H1 (cell line): ENCODE results near the gene VSIG10L2. TPM values are rescaled to one million over a fixed set of nuclear protein-coding genes. Genes with fewer than 3 reads are reported as not detected.

Experiments used
- CTCF ChIA-PET: fragments of 300-600 bp; sonication (Branson Sonifier 250); formaldehyde crosslinking; loops from one replicate; lab custom pipeline; 2021; ENCODE audit not compliant: partially characterized antibody; lab: Charles Lee
- POLR2A ChIA-PET: fragments of 300-600 bp; sonication (Branson Sonifier 250); formaldehyde crosslinking; loops from one replicate; lab custom pipeline; 2021; ENCODE audit warnings: inconsistent platforms; ENCODE audit not compliant: partially characterized antibody; lab: Charles Lee
- DNase-seq, 2 experiments: peaks; one replicate each; pipeline versions ENCODE4 v3.0.0 to v3.0.0-alpha.2; 2010 to 2022; ENCODE audit warnings: low spot score in 2 of 2, low read depth in 1 of 2, mixed read lengths in 1 of 2
- FAIRE-seq: peaks from 2 replicates; lab custom pipeline; 2011; peaks lifted over from hg19 to GRCh38; lab: Jason Lieb, UNC
- H2AFZ ChIP-seq: 2 replicates; pipeline ENCODE4 v1.8.1; 2012; ENCODE audit warnings: low read length, inconsistent platforms
- H2AK5ac ChIP-seq: 2 replicates; pipeline ENCODE4 v1.6.1; 2013; ENCODE audit warnings: low read depth, low read length
- H2BK120ac ChIP-seq: replicated peaks from 2 replicates; pipeline ENCODE3; 2013; ENCODE audit warnings: low read depth, low read length, inconsistent platforms
- H2BK12ac ChIP-seq: 2 replicates; pipeline ENCODE4 v1.6.1; 2013; ENCODE audit warnings: low read depth, low read length
- H2BK15ac ChIP-seq: 2 replicates; pipeline ENCODE4 v1.6.1; 2013; ENCODE audit warnings: low read length
- H2BK20ac ChIP-seq: 2 replicates; pipeline ENCODE4 v1.6.1; 2013; ENCODE audit warnings: low read length
- H2BK5ac ChIP-seq: 2 replicates; pipeline ENCODE4 v1.6.1; 2013; ENCODE audit warnings: low read depth, low read length
- H3K14ac ChIP-seq: 2 replicates; pipeline ENCODE4 v1.6.1; 2013; ENCODE audit warnings: inconsistent platforms; ENCODE audit not compliant: insufficient read length
- H3K18ac ChIP-seq: 2 replicates; pipeline ENCODE4 v1.6.1; 2013; ENCODE audit warnings: low read length; ENCODE audit errors: extremely low read depth
- H3K23ac ChIP-seq: 2 replicates; pipeline ENCODE4 v1.6.1; 2013; ENCODE audit warnings: inconsistent platforms; ENCODE audit not compliant: insufficient read length
- H3K23me2 ChIP-seq: 2 replicates; pipeline ENCODE4 v1.6.1; 2013; ENCODE audit warnings: low read depth, low read length
- H3K27ac ChIP-seq: 2 replicates; pipeline ENCODE4 v1.6.1; 2011; ENCODE audit warnings: low read depth, low read length, inconsistent platforms
- H3K27me3 ChIP-seq, 4 experiments: replicated peaks in 1 of 4; 1 replicate in 1 of 4; 2 replicates in 3 of 4; pipeline versions ENCODE4 v1.6.1 to v1.8.1; 2011 to 2013; ENCODE audit warnings: low read length in 3 of 4, mild to moderate bottlenecking in 3 of 4, inconsistent platforms in 2 of 4, mixed read lengths in 2 of 4, moderate library complexity in 1 of 4; ENCODE audit not compliant: control insufficient read depth in 3 of 4, insufficient read depth in 3 of 4; ENCODE audit errors: extremely low read depth in 1 of 4
- H3K36me3 ChIP-seq, 4 experiments: 2 replicates each; pipeline versions ENCODE4 v1.6.1 to v1.8.1; 2011 to 2013; ENCODE audit warnings: mild to moderate bottlenecking in 4 of 4, low read length in 3 of 4, moderate library complexity in 2 of 4, control low read depth in 1 of 4, inconsistent platforms in 1 of 4; ENCODE audit not compliant: insufficient read depth in 4 of 4, control insufficient read depth in 2 of 4
- H3K4ac ChIP-seq: replicated peaks from 2 replicates; pipeline ENCODE3; 2013; ENCODE audit warnings: low read length, low read depth, mixed read lengths, inconsistent platforms; ENCODE audit not compliant: insufficient read length
- H3K4me1 ChIP-seq, 4 experiments: replicated peaks in 1 of 4; 1 replicate in 1 of 4; 2 replicates in 3 of 4; pipeline versions ENCODE4 v1.6.1 to v1.8.1; 2011 to 2013; ENCODE audit warnings: low read length in 3 of 4, inconsistent platforms in 2 of 4, mixed read lengths in 1 of 4; ENCODE audit not compliant: insufficient read depth in 4 of 4, control insufficient read depth in 3 of 4
- H3K4me2 ChIP-seq, 2 experiments: 2 replicates each; pipeline versions ENCODE4 v1.6.1 to v1.8.1; 2011 to 2013; ENCODE audit warnings: low read depth in 2 of 2, low read length in 2 of 2, control low read depth in 1 of 2, inconsistent platforms in 1 of 2, mild to moderate bottlenecking in 1 of 2; ENCODE audit not compliant: insufficient read depth in 1 of 2
- H3K4me3 ChIP-seq, 4 experiments: fragments of 200-600, 300-600 bp in 1 of 4; sonication (generic), shearing (Covaris generic), sonication (Bioruptor Twin) in 1 of 4; 2 replicates each; pipeline versions ENCODE4 v1.5.1 to v1.8.1; 2011 to 2016; ENCODE audit warnings: low read length in 4 of 4, low read depth in 3 of 4, control low read depth in 2 of 4, inconsistent platforms in 2 of 4, mild to moderate bottlenecking in 2 of 4, mixed read lengths in 1 of 4, moderate library complexity in 1 of 4; ENCODE audit not compliant: insufficient read depth in 2 of 4; ENCODE audit errors: extremely low read depth in 1 of 4
- H3K56ac ChIP-seq: replicated peaks from 2 replicates; pipeline ENCODE3; 2013; ENCODE audit warnings: low read depth, mild to moderate bottlenecking, mixed read lengths, low read length, inconsistent platforms; ENCODE audit not compliant: insufficient read length
- H3K79me1 ChIP-seq: 2 replicates; pipeline ENCODE4 v1.6.1; 2013; ENCODE audit warnings: low read depth, low read length, control low read depth
- H3K79me2 ChIP-seq, 2 experiments: 2 replicates each; pipeline versions ENCODE4 v1.6.1 to v1.8.1; 2012 to 2013; ENCODE audit warnings: low read length in 2 of 2, mild to moderate bottlenecking in 2 of 2, inconsistent platforms in 1 of 2; ENCODE audit not compliant: insufficient read depth in 2 of 2, control insufficient read depth in 1 of 2
- H3K9ac ChIP-seq, 4 experiments: replicated peaks in 1 of 4; 1 replicate in 1 of 4; 2 replicates in 3 of 4; pipeline versions ENCODE4 v1.6.1 to v1.8.1; 2011 to 2013; ENCODE audit warnings: low read depth in 3 of 4, low read length in 3 of 4, control low read depth in 2 of 4, mild to moderate bottlenecking in 2 of 4, moderate library complexity in 2 of 4, inconsistent platforms in 1 of 4; ENCODE audit errors: extremely low read depth in 1 of 4
- H3K9me3 ChIP-seq, 2 experiments: 2 replicates each; pipeline versions ENCODE4 v1.6.1 to v1.8.1; 2012 to 2013; ENCODE audit warnings: mild to moderate bottlenecking in 2 of 2, moderate library complexity in 2 of 2, control low read depth in 1 of 2, inconsistent platforms in 1 of 2, low read depth in 1 of 2, low read length in 1 of 2, mixed read lengths in 1 of 2; ENCODE audit not compliant: insufficient read depth in 2 of 2
- H4K20me1 ChIP-seq, 2 experiments: replicated peaks in 1 of 2; 2 replicates each; pipeline versions ENCODE3 to v1.8.1; 2011 to 2013; ENCODE audit warnings: inconsistent platforms in 2 of 2, low read length in 2 of 2, mild to moderate bottlenecking in 1 of 2; ENCODE audit not compliant: insufficient read depth in 2 of 2, control insufficient read depth in 1 of 2
- H4K5ac ChIP-seq: 2 replicates; pipeline ENCODE4 v1.6.1; 2013; ENCODE audit warnings: low read length, low read depth, mixed read lengths, inconsistent platforms; ENCODE audit not compliant: insufficient read length
- H4K8ac ChIP-seq: 2 replicates; pipeline ENCODE4 v1.8.0; 2013; ENCODE audit warnings: mild to moderate bottlenecking, moderate library complexity, low read length, inconsistent platforms; ENCODE audit not compliant: insufficient read depth; ENCODE audit errors: extremely low read depth
- H4K91ac ChIP-seq: replicated peaks from 2 replicates; pipeline ENCODE3; 2013; ENCODE audit warnings: low read length, mixed read lengths, inconsistent platforms; ENCODE audit not compliant: insufficient read length
- SIX5 ChIP-seq: IDR thresholded peaks from 2 replicates; pipeline ENCODE4 v1.6.1; 2011; ENCODE audit warnings: mild to moderate bottlenecking, low read depth, low read length
- WGBS, 2 experiments: shearing (Covaris generic) in 1 of 2; methylation state at CpG; one replicate each; pipeline versions ENCODE4 v1.1.6 to v1.1.7; 2013 to 2015; ENCODE audit warnings: low lambda C conversion rate in 2 of 2, mixed read lengths in 2 of 2, inconsistent platforms in 1 of 2, low coverage in 1 of 2, missing lambda C conversion rate in 1 of 2; ENCODE audit not compliant: insufficient replicate concordance in 2 of 2, insufficient coverage in 1 of 2, insufficient read length in 1 of 2; ENCODE audit errors: extremely low coverage in 1 of 2, missing lambda C conversion rate in 1 of 2; 5-methylcytosine and 5-hydroxymethylcytosine counted together
- polyA plus RNA-seq, 7 experiments: library from polyadenylated mRNA; depleted of rRNA in 3 of 7; stranded (reverse) in 5 of 7; unstranded in 2 of 7; fragments of >200 nt in 5 of 7; fragments of 200-250 nt in 2 of 7; gene quantifications; 1 replicate in 5 of 7; 2 replicates in 1 of 7; 4 replicates in 1 of 7; pipeline versions ENCODE4 v1.2.1 to v1.2.3, GENCODE V29; 2011 to 2013; ENCODE audit warnings: missing spikeins in 2 of 7, mixed read lengths in 2 of 7
- total RNA-seq: library from RNA; stranded (reverse); fragmentation: NEBNext Ultra II Directional; extraction: Animal tissue kit (Norgen Biotek cat#: 25700); gene quantifications from 2 replicates; pipeline ENCODE4 v1.2.1, GENCODE V29; 2021

The VSIG10L2 gene
- total and polyA plus RNA-seq, 2 of the 8 experiments (the other 6 are each of a cell fraction or from before 2014, with no cell fraction given), result not detected

- Histone ChIP-seq H3K4me1 (peaks cover 0 to 2% (median 0%) of the 10 kb centered on the region in 4 experiments; a peak in 3 of 7 replicates), H2BK5ac (no peak overlapping the region; the same call in 1 of the 2 replicates), H4K91ac (no peak overlapping the region), H3K79me1 (no peaks in the 10 kb centered on the region), H3K23ac (no peak overlapping the region), H2BK12ac (no peak overlapping the region), H3K9ac (no peak overlapping the region), H2BK20ac (no peak overlapping the region), H3K9me3 (no peaks in the 10 kb centered on the region), H2BK120ac (no peak overlapping the region), H3K56ac (no peak overlapping the region), H3K4ac (no peak overlapping the region), H3K23me2 (no peaks in the 10 kb centered on the region), H3K4me3 (no peak overlapping the region), H3K36me3 (no peaks in the 10 kb centered on the region; a peak in 1 of 8 replicates), H2AK5ac (no peak overlapping the region), H4K8ac (no peak overlapping the region), H3K27me3 (no peaks in the 10 kb centered on the region), H3K4me2 (no peak overlapping the region), H2BK15ac (no peak overlapping the region), H3K27ac (no peak overlapping the region), H3K14ac (no peak overlapping the region), H4K5ac (no peak overlapping the region), H3K18ac (no peak overlapping the region), H4K20me1 (no peaks in the 10 kb centered on the region), H2AFZ (no peak overlapping the region), H3K79me2 (no peaks in the 10 kb centered on the region)
- ChIA-PET CTCF (interaction anchor here (3.8 kb wide), 1 partner anchor 9 kb away, joined by 31 read pairs; no protein-coding TSS in a partner anchor), POLR2A (no interaction called here)
- DNase-seq (no peak), FAIRE-seq (no peak)
- 90% methylated on average over 2 of the region's 2 CpGs; no CpG with 5 or more reads in 1 of the 2 experiments for WGBS, 2 experiments
- TF ChIP-seq SIX5, result no peak
Measured at GRCh38 chr11:125952559-125952958, 6.7 kb downstream of the VSIG10L2 start.
